ENCODE results near the gene PDZD8. TPM values are rescaled to one million over a fixed set of nuclear protein-coding genes. Genes with fewer than 3 reads are reported as not detected.

The PDZD8 gene
- total and polyA plus RNA-seq, 2 donors, result 4.4 to 9.2 TPM

- H3K27me3 ChIP-seq (ENCODE audit: control insufficient read depth in 2 of 2, insufficient read depth in 1 of 2, low read length in 1 of 2), result no peaks in the 10 kb centered on the region
- H3K27ac ChIP-seq (ENCODE audit: low read depth in 1 of 2, low read length in 1 of 2), result no peak overlapping the region
- peaks cover 0 to 4% of the 10 kb centered on the region in 2 donors for H3K36me3 ChIP-seq (ENCODE audit: control insufficient read depth in 2 of 2, insufficient read depth in 2 of 2, low read length in 1 of 2)
- WGBS, result 93% methylated on average over 13 of the region's 13 CpGs
- DNase-seq (ENCODE audit: low read depth in 6 of 9, low spot score in 9 of 9), result no peak
- peaks cover 11 to 14% of the 10 kb centered on the region in 2 donors for H3K4me1 ChIP-seq (ENCODE audit: control insufficient read depth in 2 of 2, insufficient read depth in 2 of 2, low read length in 2 of 2)
- no peak overlapping the region for H3K4me3 ChIP-seq (ENCODE audit: low read length in 2 of 2)
- no peaks in the 10 kb centered on the region for H3K9me3 ChIP-seq (ENCODE audit: control insufficient read depth in 2 of 2, insufficient read depth in 1 of 2, low read length in 1 of 2)
Measured at GRCh38 chr10:117272195-117273076, 102.8 kb downstream of the PDZD8 start.

DNA sequence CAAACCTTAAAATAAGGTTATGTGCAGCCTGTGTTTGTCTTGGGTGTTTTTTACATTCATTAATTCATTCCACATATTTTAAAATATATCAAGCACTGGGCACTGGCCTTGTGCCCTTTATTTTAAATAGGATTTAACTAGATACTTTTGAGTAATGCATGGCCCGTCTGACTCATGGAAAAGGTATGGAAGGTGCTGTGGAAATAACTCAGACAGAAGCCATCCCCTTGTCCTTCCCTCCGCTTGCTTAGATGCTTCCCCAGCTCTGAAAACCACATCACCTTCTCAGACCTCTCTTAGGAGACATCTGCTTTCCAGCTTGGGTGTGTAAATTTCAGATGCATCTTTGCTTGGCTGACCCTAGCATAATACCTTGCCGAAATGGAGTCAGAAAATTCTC is 103.8 kb downstream of the PDZD8 start:
- Histone ChIP-seq H3K36me3 (ENCODE audit: control insufficient read depth in 2 of 2, insufficient read depth in 2 of 2, low read length in 1 of 2) (peaks cover 0 to 4% of the 10 kb centered on the region in 2 donors), H3K9me3 (ENCODE audit: control insufficient read depth in 2 of 2, insufficient read depth in 1 of 2, low read length in 1 of 2) (no peaks in the 10 kb centered on the region), H3K27me3 (ENCODE audit: control insufficient read depth in 2 of 2, insufficient read depth in 1 of 2, low read length in 1 of 2) (no peaks in the 10 kb centered on the region), H3K4me1 (ENCODE audit: control insufficient read depth in 2 of 2, insufficient read depth in 2 of 2, low read length in 2 of 2) (peaks cover 11 to 14% of the 10 kb centered on the region in 2 donors), H3K4me3 (ENCODE audit: low read length in 2 of 2) (no peak overlapping the region), H3K27ac (ENCODE audit: low read depth in 1 of 2, low read length in 1 of 2) (no peak overlapping the region)
- WGBS, result 96% methylated on average over 3 of the region's 3 CpGs
- DNase-seq (ENCODE audit: low read depth in 6 of 9, low spot score in 9 of 9), result no peak

DNA sequence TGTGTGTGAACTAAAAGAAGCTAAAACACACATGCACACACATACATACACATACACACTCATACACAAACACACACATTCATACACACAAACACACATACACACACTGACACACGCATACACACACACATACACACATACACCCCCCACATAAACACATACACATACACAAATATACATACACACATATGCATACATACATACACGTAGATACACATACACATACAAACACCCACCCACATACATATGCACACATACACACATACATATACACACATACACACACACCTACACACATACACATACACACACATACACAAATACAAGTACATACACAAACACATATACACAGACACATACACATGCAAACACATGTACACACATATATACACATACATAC is 106.3 kb downstream of the PDZD8 start:
- no peaks in the 10 kb centered on the region for H3K27me3 ChIP-seq (ENCODE audit: control insufficient read depth in 2 of 2, insufficient read depth in 1 of 2, low read length in 1 of 2)
- no peak for DNase-seq (ENCODE audit: low read depth in 6 of 9, low spot score in 9 of 9)
- H3K27ac ChIP-seq (ENCODE audit: low read depth in 1 of 2, low read length in 1 of 2), result no peak overlapping the region
- no peaks in the 10 kb centered on the region for H3K36me3 ChIP-seq (ENCODE audit: control insufficient read depth in 2 of 2, insufficient read depth in 2 of 2, low read length in 1 of 2)
- WGBS, result 98% methylated on average over 2 of the region's 2 CpGs
- peaks cover 14 to 23% of the 10 kb centered on the region in 2 donors for H3K4me1 ChIP-seq (ENCODE audit: control insufficient read depth in 2 of 2, insufficient read depth in 2 of 2, low read length in 2 of 2)
- no peak overlapping the region for H3K4me3 ChIP-seq (ENCODE audit: low read length in 2 of 2)
- H3K9me3 ChIP-seq (ENCODE audit: control insufficient read depth in 2 of 2, insufficient read depth in 1 of 2, low read length in 1 of 2), result peaks cover 0 to 1% of the 10 kb centered on the region in 2 donors

GRCh38 chr10:117268258-117268657 is 107.0 kb downstream of the PDZD8 start:
- no peak for DNase-seq (ENCODE audit: low read depth in 6 of 9, low spot score in 9 of 9)

DNA sequence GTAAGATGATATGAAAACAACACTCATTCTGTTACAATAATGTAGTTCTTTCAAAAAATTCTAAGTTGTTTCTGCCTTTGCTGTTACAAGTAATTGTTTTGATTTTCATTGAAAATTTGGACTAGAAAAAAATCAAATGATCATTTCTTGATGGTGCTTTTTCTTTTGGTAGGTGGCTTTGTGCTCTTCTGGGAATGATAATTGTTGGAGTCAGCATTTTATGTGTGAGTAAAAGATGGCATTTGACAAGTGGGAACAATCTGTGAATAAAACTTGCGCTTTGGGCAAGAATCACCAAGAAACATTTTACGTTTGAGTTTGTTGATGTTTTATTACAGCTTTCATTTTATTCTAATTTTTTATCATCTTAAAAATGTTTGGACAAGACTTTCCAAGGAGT is 108.4 kb downstream of the PDZD8 start:
- no peak for DNase-seq (ENCODE audit: low read depth in 6 of 9, low spot score in 9 of 9)
- WGBS, result 97% methylated on average over 2 of the region's 2 CpGs
- Histone ChIP-seq H3K27me3 (ENCODE audit: control insufficient read depth in 2 of 2, insufficient read depth in 1 of 2, low read length in 1 of 2) (no peaks in the 10 kb centered on the region), H3K4me3 (ENCODE audit: low read length in 2 of 2) (no peak overlapping the region), H3K36me3 (ENCODE audit: control insufficient read depth in 2 of 2, insufficient read depth in 2 of 2, low read length in 1 of 2) (no peaks in the 10 kb centered on the region), H3K9me3 (ENCODE audit: control insufficient read depth in 2 of 2, insufficient read depth in 1 of 2, low read length in 1 of 2) (peaks cover 0 to 4% of the 10 kb centered on the region in 2 donors), H3K27ac (ENCODE audit: low read depth in 1 of 2, low read length in 1 of 2) (peak overlapping the region in 1 of 2 donors; percentile 8), H3K4me1 (ENCODE audit: control insufficient read depth in 2 of 2, insufficient read depth in 2 of 2, low read length in 2 of 2) (peaks cover 14 to 39% of the 10 kb centered on the region in 2 donors)

More at GRCh38 chr10:117268258-117268657, 107.0 kb downstream of the PDZD8 start:
- WGBS, result 94% methylated on average over 4 of the region's 4 CpGs
- peaks cover 14 to 28% of the 10 kb centered on the region in 2 donors for H3K4me1 ChIP-seq (ENCODE audit: control insufficient read depth in 2 of 2, insufficient read depth in 2 of 2, low read length in 2 of 2)
- no peaks in the 10 kb centered on the region for H3K36me3 ChIP-seq (ENCODE audit: control insufficient read depth in 2 of 2, insufficient read depth in 2 of 2, low read length in 1 of 2)
- H3K27me3 ChIP-seq (ENCODE audit: control insufficient read depth in 2 of 2, insufficient read depth in 1 of 2, low read length in 1 of 2), result no peaks in the 10 kb centered on the region
- no peak overlapping the region for H3K4me3 ChIP-seq (ENCODE audit: low read length in 2 of 2)
- no peak overlapping the region for H3K27ac ChIP-seq (ENCODE audit: low read depth in 1 of 2, low read length in 1 of 2)
- H3K9me3 ChIP-seq (ENCODE audit: control insufficient read depth in 2 of 2, insufficient read depth in 1 of 2, low read length in 1 of 2), result peaks cover 0 to 4% of the 10 kb centered on the region in 2 donors

DNA sequence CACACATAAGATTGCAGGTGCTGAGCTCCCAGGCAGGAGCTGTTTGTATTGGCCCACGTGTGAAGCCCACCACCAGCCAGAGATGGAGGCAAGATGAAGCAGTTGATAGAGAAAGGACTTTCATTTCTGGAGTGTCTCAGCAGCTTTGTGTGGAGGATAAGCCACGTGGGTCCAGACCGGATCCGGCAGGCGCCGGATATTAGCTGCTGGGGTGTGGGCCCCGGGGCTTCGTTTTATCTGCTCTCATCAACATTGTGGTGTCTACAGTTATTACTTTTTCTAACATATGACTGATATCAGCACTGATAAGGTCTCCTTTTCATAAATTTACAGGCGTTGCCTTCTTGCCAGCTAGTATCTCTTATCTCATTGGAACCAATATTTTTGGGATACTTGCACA is 108.8 kb downstream of the PDZD8 start:
- WGBS, result 96% methylated on average over 9 of the region's 9 CpGs

GRCh38 chr10:117264782-117265181 is 110.5 kb downstream of the PDZD8 start:
- 83% methylated on average over 7 of the region's 7 CpGs for WGBS
- peaks cover 10 to 53% of the 10 kb centered on the region in 2 donors for H3K4me1 ChIP-seq (ENCODE audit: control insufficient read depth in 2 of 2, insufficient read depth in 2 of 2, low read length in 2 of 2)
- no peak for DNase-seq (ENCODE audit: low read depth in 6 of 9, low spot score in 9 of 9)

More for the DNA sequence above, 108.8 kb downstream of the PDZD8 start:
- Histone ChIP-seq H3K4me1 (ENCODE audit: control insufficient read depth in 2 of 2, insufficient read depth in 2 of 2, low read length in 2 of 2) (peaks cover 12 to 39% of the 10 kb centered on the region in 2 donors), H3K27me3 (ENCODE audit: control insufficient read depth in 2 of 2, insufficient read depth in 1 of 2, low read length in 1 of 2) (no peaks in the 10 kb centered on the region), H3K27ac (ENCODE audit: low read depth in 1 of 2, low read length in 1 of 2) (peak overlapping the region in 1 of 2 donors; percentile 8), H3K9me3 (ENCODE audit: control insufficient read depth in 2 of 2, insufficient read depth in 1 of 2, low read length in 1 of 2) (peaks cover 0 to 4% of the 10 kb centered on the region in 2 donors), H3K36me3 (ENCODE audit: control insufficient read depth in 2 of 2, insufficient read depth in 2 of 2, low read length in 1 of 2) (no peaks in the 10 kb centered on the region), H3K4me3 (ENCODE audit: low read length in 2 of 2) (no peak overlapping the region)
- DNase-seq (ENCODE audit: low read depth in 6 of 9, low spot score in 9 of 9), result peak in 1 of 9 donors; percentile 45

DNA sequence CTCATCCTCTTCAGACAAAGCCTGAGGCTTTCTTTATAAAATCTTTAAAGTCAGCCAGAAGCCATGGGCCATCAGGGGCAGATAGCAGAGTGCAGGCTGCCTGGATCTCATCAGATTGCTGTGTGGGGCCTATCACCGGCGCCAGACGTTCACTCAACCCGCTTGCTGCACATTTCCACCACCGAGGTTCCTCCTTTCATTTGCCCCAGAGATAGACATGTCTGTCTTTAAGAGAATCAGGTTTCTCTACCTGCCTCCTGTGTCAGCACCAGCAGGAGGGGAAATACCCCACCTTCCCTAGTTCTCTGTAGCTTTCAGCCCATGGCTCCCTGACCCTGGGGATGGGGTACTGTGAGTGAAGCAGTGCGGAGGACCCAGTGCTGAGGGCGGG is 112.3 kb downstream of the PDZD8 start:
- no peak overlapping the region for H3K4me3 ChIP-seq (ENCODE audit: low read length in 2 of 2)
- H3K36me3 ChIP-seq (ENCODE audit: control insufficient read depth in 2 of 2, insufficient read depth in 2 of 2, low read length in 1 of 2), result no peaks in the 10 kb centered on the region
- no peak for DNase-seq (ENCODE audit: low read depth in 6 of 9, low spot score in 9 of 9)
- H3K4me1 ChIP-seq (ENCODE audit: control insufficient read depth in 2 of 2, insufficient read depth in 2 of 2, low read length in 2 of 2), result peaks cover 9 to 53% of the 10 kb centered on the region in 2 donors
- no peaks in the 10 kb centered on the region for H3K27me3 ChIP-seq (ENCODE audit: control insufficient read depth in 2 of 2, insufficient read depth in 1 of 2, low read length in 1 of 2)
- peaks cover 0 to 4% of the 10 kb centered on the region in 2 donors for H3K9me3 ChIP-seq (ENCODE audit: control insufficient read depth in 2 of 2, insufficient read depth in 1 of 2, low read length in 1 of 2)
- H3K27ac ChIP-seq (ENCODE audit: low read depth in 1 of 2, low read length in 1 of 2), result no peak overlapping the region
- 79% methylated on average over 7 of the region's 7 CpGs for WGBS

More at GRCh38 chr10:117264782-117265181, 110.5 kb downstream of the PDZD8 start:
- H3K27me3 ChIP-seq (ENCODE audit: control insufficient read depth in 2 of 2, insufficient read depth in 1 of 2, low read length in 1 of 2), result no peaks in the 10 kb centered on the region
- H3K4me3 ChIP-seq (ENCODE audit: low read length in 2 of 2), result no peak overlapping the region
- no peaks in the 10 kb centered on the region for H3K36me3 ChIP-seq (ENCODE audit: control insufficient read depth in 2 of 2, insufficient read depth in 2 of 2, low read length in 1 of 2)
- H3K27ac ChIP-seq (ENCODE audit: low read depth in 1 of 2, low read length in 1 of 2), result no peak overlapping the region
- peaks cover 0 to 4% of the 10 kb centered on the region in 2 donors for H3K9me3 ChIP-seq (ENCODE audit: control insufficient read depth in 2 of 2, insufficient read depth in 1 of 2, low read length in 1 of 2)

DNA sequence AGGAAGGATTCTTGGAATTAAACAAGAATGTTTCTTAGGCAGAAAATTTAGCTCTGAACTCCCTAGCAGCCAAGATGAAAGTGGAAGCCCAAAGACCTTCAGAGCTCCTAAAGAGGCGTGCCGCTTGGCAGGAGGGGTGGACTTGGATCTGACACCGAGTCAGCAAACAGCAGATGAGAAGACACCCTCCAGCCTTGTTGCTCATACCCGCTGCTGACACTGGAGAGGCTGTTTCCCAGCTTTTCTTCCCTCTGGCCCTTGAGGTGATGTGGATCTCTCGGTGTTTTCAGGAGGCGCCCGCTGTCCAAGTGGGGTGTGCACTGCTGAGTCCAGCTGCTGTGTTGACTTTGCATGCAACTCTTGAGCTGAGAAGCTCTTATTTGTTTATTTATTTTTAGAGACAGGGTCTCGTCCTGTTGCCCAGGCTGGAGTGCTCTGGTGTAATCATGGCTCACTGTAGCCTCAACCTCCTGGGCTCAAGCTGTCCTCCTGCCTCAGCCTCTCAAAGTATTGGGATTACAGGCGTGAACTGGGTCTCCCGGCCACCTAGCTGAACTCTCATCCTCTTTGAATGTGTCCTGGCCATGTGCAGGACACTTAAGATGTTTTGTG is 112.8 kb downstream of the PDZD8 start:
- Histone ChIP-seq H3K36me3 (ENCODE audit: control insufficient read depth in 2 of 2, insufficient read depth in 2 of 2, low read length in 1 of 2) (no peaks in the 10 kb centered on the region), H3K9me3 (ENCODE audit: control insufficient read depth in 2 of 2, insufficient read depth in 1 of 2, low read length in 1 of 2) (peaks cover 0 to 4% of the 10 kb centered on the region in 2 donors), H3K27me3 (ENCODE audit: control insufficient read depth in 2 of 2, insufficient read depth in 1 of 2, low read length in 1 of 2) (peaks cover 2% of the 10 kb centered on the region in 2 donors), H3K4me3 (ENCODE audit: low read length in 2 of 2) (no peak overlapping the region), H3K4me1 (ENCODE audit: control insufficient read depth in 2 of 2, insufficient read depth in 2 of 2, low read length in 2 of 2) (peaks cover 9 to 51% of the 10 kb centered on the region in 2 donors), H3K27ac (ENCODE audit: low read depth in 1 of 2, low read length in 1 of 2) (no peak overlapping the region)
- DNase-seq (ENCODE audit: low read depth in 6 of 9, low spot score in 9 of 9), result no peak
- WGBS, result 96% methylated on average over 10 of the region's 10 CpGs
